WTC11 (cell line): ENCODE data around the gene IGSF1. TPM values are rescaled to one million over a fixed set of nuclear protein-coding genes. Genes with fewer than 3 reads are reported as not detected.

Experiments used
- ATAC-seq: fragments of 200-7000 bp; cut with Tn5 transposase; 2 replicates; pipeline ENCODE4 v1.10.0; 2021; ENCODE audit warnings: mild to moderate bottlenecking, moderate library complexity
- CTCF ChIA-PET: fragments of 300-600 bp; sonication (Branson Sonifier 250); formaldehyde crosslinking; loops from one replicate; lab custom pipeline; 2021; ENCODE audit warnings: antibody characterized with exemption; lab: Charles Lee
- POLR2A ChIA-PET: fragments of 350-600 bp; sonication (Branson Sonifier 250); formaldehyde crosslinking; loops from one replicate; lab custom pipeline; 2021; ENCODE audit warnings: antibody characterized with exemption; lab: Charles Lee
- DNase-seq: peaks from one replicate; pipeline ENCODE4 v3.0.0; 2021; ENCODE audit warnings: low spot score
- H3K27ac Mint-ChIP-seq: 2 replicates; pipeline ENCODE4 v1.8.0; 2021; ENCODE audit warnings: mixed read lengths
- H3K27me3 Mint-ChIP-seq: 2 replicates; pipeline ENCODE4 v1.8.0; 2021; ENCODE audit warnings: low read depth, mild to moderate bottlenecking, moderate library complexity, mixed read lengths
- H3K36me3 Mint-ChIP-seq: 2 replicates; pipeline ENCODE4 v1.8.0; 2021; ENCODE audit warnings: mixed read lengths
- H3K4me1 Mint-ChIP-seq: 2 replicates; pipeline ENCODE4 v1.8.0; 2022; ENCODE audit warnings: mixed read lengths
- H3K4me3 Mint-ChIP-seq: 2 replicates; pipeline ENCODE4 v1.8.0; 2021; ENCODE audit warnings: mild to moderate bottlenecking, moderate library complexity, mixed read lengths
- H3K9me3 Mint-ChIP-seq: 2 replicates; pipeline ENCODE4 v1.8.0; 2021; ENCODE audit warnings: mixed read lengths
- ATF1 ChIP-seq: sonication (generic); formaldehyde crosslinking; IDR thresholded peaks from 2 replicates; pipeline ENCODE4 v1.8.1; 2023; ENCODE audit warnings: mild to moderate bottlenecking, moderate library complexity, missing genetic modification reagents
- ATF6 ChIP-seq: sonication (generic); formaldehyde crosslinking; IDR thresholded peaks from 2 replicates; pipeline ENCODE4 v1.8.1; 2023; ENCODE audit warnings: mild to moderate bottlenecking, missing genetic modification reagents
- KAT7 ChIP-seq: sonication (generic); formaldehyde crosslinking; IDR thresholded peaks from 2 replicates; pipeline ENCODE4 v1.8.1; 2023; ENCODE audit warnings: missing genetic modification reagents, mild to moderate bottlenecking, borderline replicate concordance
- MAX ChIP-seq: sonication (generic); formaldehyde crosslinking; IDR thresholded peaks from 2 replicates; pipeline ENCODE4 v1.8.0; 2022; ENCODE audit warnings: mild to moderate bottlenecking, missing genetic modification reagents
- MXD4 ChIP-seq: fragments of 250-450 bp; sonication (Bioruptor Pico); IDR thresholded peaks from 2 replicates; pipeline ENCODE4 v1.8.0; 2021; ENCODE audit warnings: mild to moderate bottlenecking, moderate library complexity, borderline replicate concordance
- MYBL2 ChIP-seq: sonication (generic); formaldehyde crosslinking; IDR thresholded peaks from 2 replicates; pipeline ENCODE4 v1.8.1; 2023; ENCODE audit warnings: mild to moderate bottlenecking, moderate library complexity, missing genetic modification reagents
- PRDM15 ChIP-seq: sonication (generic); formaldehyde crosslinking; IDR thresholded peaks from 2 replicates; pipeline ENCODE4 v1.8.0; 2022; ENCODE audit warnings: missing genetic modification reagents
- SMAD4 ChIP-seq: sonication (generic); formaldehyde crosslinking; IDR thresholded peaks from 2 replicates; pipeline ENCODE4 v1.8.0; 2022; ENCODE audit warnings: mild to moderate bottlenecking, missing genetic modification reagents
- TP53 ChIP-seq: sonication (generic); formaldehyde crosslinking; IDR thresholded peaks from 2 replicates; pipeline ENCODE4 v1.8.1; 2023; ENCODE audit warnings: mild to moderate bottlenecking, missing genetic modification reagents
- ZNF121 ChIP-seq: sonication (generic); formaldehyde crosslinking; IDR thresholded peaks from 2 replicates; pipeline ENCODE4 v1.8.0; 2023; ENCODE audit warnings: missing genetic modification reagents
- ZNF532 ChIP-seq: fragments of 250-450 bp; sonication (Bioruptor Pico); IDR thresholded peaks from 2 replicates; pipeline ENCODE4 v1.9.0; 2021; ENCODE audit warnings: mild to moderate bottlenecking, borderline replicate concordance
- ZSCAN18 ChIP-seq: fragments of 250-450 bp; sonication (Bioruptor Pico); IDR thresholded peaks from 2 replicates; pipeline ENCODE4 v2.1.2; 2022; ENCODE audit warnings: mild to moderate bottlenecking, moderate library complexity
- total RNA-seq: library from RNA; stranded (reverse); gene quantifications from 3 replicates; pipeline ENCODE4 v1.2.3, GENCODE V29; 2021
- TF ChIP-seq, protein P1 (sequence below): sonication (generic); formaldehyde crosslinking; IDR thresholded peaks from 2 replicates; pipeline ENCODE4 v1.8.1; 2023; ENCODE audit warnings: mild to moderate bottlenecking, moderate library complexity, missing genetic modification reagents

IGSF1 gene
- total RNA-seq, 1 experiment from 2014 or later: 16.2 TPM

DNA sequence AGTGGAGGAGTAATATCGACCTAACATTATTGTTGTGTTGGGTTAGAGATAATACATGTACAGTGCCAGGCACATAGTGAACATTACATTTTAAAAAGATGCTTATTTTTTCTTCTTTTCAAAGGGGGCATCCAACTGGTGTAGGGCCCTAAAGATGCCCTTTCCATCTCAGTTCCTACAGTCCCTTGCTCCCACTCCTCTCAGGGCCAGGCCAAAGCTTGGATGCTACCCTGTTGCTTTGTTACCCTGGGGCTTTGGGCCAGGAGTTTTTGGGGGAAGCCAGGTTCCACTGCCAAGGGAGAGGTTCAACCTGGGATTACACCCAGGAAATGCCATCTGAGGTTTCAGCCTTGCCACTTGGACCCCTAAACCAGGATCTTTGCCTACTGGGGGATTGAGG, 918 bp downstream of the IGSF1 start:
- peaks cover 44% of the 10 kb centered on the region for H3K4me1 Mint-ChIP-seq
- peak overlapping the region; percentile 86 for H3K4me3 Mint-ChIP-seq
- ChIA-PET POLR2A (interaction anchor here (1.3 to 1.5 kb wide), 2 partner anchors 9 to 24 kb away, joined by 4 to 8 read pairs; no protein-coding TSS in a partner anchor), CTCF (interaction anchor here (0.9 to 1.6 kb wide), 2 partner anchors 17 to 78 kb away, joined by 3 to 10 read pairs; no protein-coding TSS in a partner anchor)
- H3K27ac Mint-ChIP-seq: no peak overlapping the region
- DNase-seq (no peak), ATAC-seq (no peak)
- no peaks in the 10 kb centered on the region for H3K27me3 Mint-ChIP-seq
- H3K36me3 Mint-ChIP-seq: peaks cover 10% of the 10 kb centered on the region
- no peaks in the 10 kb centered on the region for H3K9me3 Mint-ChIP-seq
- peak; percentile 78 for TF ChIP-seq PRDM15 (CRISPR knock-in tag)
- no peak for TF ChIP-seq ZNF532 (CRISPR knock-in tag)

DNA sequence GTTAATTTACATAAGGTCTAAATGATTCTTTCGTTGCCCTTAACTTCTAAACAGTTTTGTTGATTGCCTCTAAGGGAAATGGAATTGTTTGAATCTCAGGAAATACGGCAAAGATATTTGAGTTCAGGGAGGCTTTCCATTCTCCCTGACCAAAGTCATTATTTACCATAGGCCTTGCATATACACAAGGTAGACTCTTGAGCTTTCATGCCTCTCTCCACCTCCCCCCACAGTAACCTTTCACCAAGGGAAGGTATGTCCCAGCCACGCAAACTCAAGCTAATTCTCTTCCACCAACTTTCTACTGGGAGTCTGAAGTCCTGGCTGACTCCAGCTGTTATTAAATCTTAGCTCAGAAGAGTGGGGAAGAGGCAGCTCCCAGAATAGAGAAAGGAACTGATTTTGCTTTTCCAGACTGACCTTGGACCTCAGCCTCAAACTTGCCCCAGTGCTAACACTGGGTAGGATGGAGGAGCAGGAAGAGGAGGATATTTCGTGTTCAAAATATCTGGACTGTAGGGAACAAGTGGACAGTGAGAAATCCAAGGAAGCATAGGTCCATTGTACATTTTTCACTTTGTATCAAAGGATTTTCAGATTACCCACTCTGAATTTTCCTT, 1.4 kb downstream of the IGSF1 start:
- Mint-ChIP-seq H3K4me1 (peaks cover 42% of the 10 kb centered on the region), H3K4me3 (peak overlapping the region; percentile 10)
- CTCF ChIA-PET: no interaction called here

More for the DNA sequence above, 1.4 kb downstream of the IGSF1 start:
- ATAC-seq (no peak), DNase-seq (no peak)
- no peak for TF ChIP-seq ZNF532 (CRISPR knock-in tag)
- no peak for TF ChIP-seq ZSCAN18 (CRISPR knock-in tag)
- no peak for TF ChIP-seq ATF6 (CRISPR knock-in tag)
- TF ChIP-seq MXD4 (CRISPR knock-in tag): no peak
- TF ChIP-seq SMAD4 (CRISPR knock-in tag): no peak
- no peak for TF ChIP-seq MAX
- TF ChIP-seq ATF1 (CRISPR knock-in tag): no peak
- TF ChIP-seq ZNF121 (CRISPR knock-in tag): no peak
- no peak for TF ChIP-seq MYBL2 (CRISPR knock-in tag)
- TF ChIP-seq, protein P1, sequence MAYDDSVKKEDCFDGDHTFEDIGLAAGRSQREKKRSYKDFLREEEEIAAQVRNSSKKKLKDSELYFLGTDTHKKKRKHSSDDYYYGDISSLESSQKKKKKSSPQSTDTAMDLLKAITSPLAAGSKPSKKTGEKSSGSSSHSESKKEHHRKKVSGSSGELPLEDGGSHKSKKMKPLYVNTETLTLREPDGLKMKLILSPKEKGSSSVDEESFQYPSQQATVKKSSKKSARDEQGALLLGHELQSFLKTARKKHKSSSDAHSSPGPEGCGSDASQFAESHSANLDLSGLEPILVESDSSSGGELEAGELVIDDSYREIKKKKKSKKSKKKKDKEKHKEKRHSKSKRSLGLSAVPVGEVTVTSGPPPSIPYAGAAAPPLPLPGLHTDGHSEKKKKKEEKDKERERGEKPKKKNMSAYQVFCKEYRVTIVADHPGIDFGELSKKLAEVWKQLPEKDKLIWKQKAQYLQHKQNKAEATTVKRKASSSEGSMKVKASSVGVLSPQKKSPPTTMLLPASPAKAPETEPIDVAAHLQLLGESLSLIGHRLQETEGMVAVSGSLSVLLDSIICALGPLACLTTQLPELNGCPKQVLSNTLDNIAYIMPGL (CRISPR knock-in tag): no peak
- no peak for TF ChIP-seq TP53 (CRISPR knock-in tag)
- no peak for TF ChIP-seq KAT7
- POLR2A ChIA-PET: no interaction called here
- Mint-ChIP-seq H3K36me3 (peaks cover 11% of the 10 kb centered on the region), H3K9me3 (no peaks in the 10 kb centered on the region), H3K27ac (peak overlapping the region; percentile 64; the same call in 1 of the 2 replicates), H3K27me3 (no peaks in the 10 kb centered on the region)
